Measurements from ENCODE around the gene SNX27.

- no peak for TF ChIP-seq POLR2A (IDR thresholded peaks at IDR 0.05)
- TF ChIP-seq CTCF (IDR thresholded peaks at IDR 0.05 in 4 of 5, conservative IDR thresholded peaks at IDR 0.05 in 1 of 5), result no peak
Measured at GRCh38 chr1:151562661-151563060, 49.2 kb upstream of the SNX27 start.

Measured in gastrocnemius medialis (tissue), 4 donors.